K562 (cell line): ENCODE data around the gene FXYD4. TPM values are rescaled to one million over a fixed set of nuclear protein-coding genes. Genes with fewer than 3 reads are reported as not detected.

Source experiments
- CUX1 ChIP-seq: fragments of 200-800 bp; sonication (Bioruptor generic); IDR thresholded peaks from 2 replicates; pipeline ENCODE4 v1.6.1; 2016; ENCODE audit warnings: missing genetic modification characterization, missing compliant biosample characterization
- ERF ChIP-seq: fragments of 450-650 bp; formaldehyde crosslinking; IDR thresholded peaks from 2 replicates; pipeline ENCODE4 v1.4.0; 2020; ENCODE audit warnings: mild to moderate bottlenecking, mixed read lengths
- KLF1 ChIP-seq: fragments of 450-650 bp; IDR thresholded peaks from 2 replicates; pipeline ENCODE4 v1.6.1; 2016; ENCODE audit warnings: missing genetic modification characterization, missing compliant biosample characterization
- NCOA1 ChIP-seq: fragments of 450-650 bp; IDR thresholded peaks from 2 replicates; pipeline ENCODE4 v1.6.1; 2016; ENCODE audit warnings: low read depth
- NRF1 ChIP-seq, 2 experiments: fragments of 450-650 bp; IDR thresholded peaks in 1 of 2; conservative IDR thresholded peaks in 1 of 2; 2 replicates each; pipeline ENCODE4 v1.6.1; 2014; ENCODE audit warnings: mild to moderate bottlenecking in 2 of 2
- PHTF2 ChIP-seq: fragments of 250-450 bp; sonication (Bioruptor Pico); IDR thresholded peaks from 2 replicates; pipeline ENCODE4 v1.5.0; 2021; ENCODE audit warnings: mild to moderate bottlenecking
- POLR2AphosphoS2 ChIP-seq: IDR thresholded peaks from 2 replicates; pipeline ENCODE4 v1.6.1; 2012; ENCODE audit warnings: low read length, improper control_type of control experiment
- PRPF4 ChIP-seq: fragments of 200-400 bp; formaldehyde crosslinking; IDR thresholded peaks from one replicate; pipeline ENCODE4 v1.6.1; 2017; ENCODE audit warnings: low read length, low read depth, mild to moderate bottlenecking; ENCODE audit not compliant: insufficient read depth, poor library complexity, severe bottlenecking
- STAG1 ChIP-seq: sonication (generic); formaldehyde crosslinking; IDR thresholded peaks from 2 replicates; pipeline ENCODE4 v1.5.0; 2020; ENCODE audit warnings: missing genetic modification reagents, borderline replicate concordance
- STAT5B ChIP-seq: fragments of 250-450 bp; sonication (Bioruptor Pico); IDR thresholded peaks from 2 replicates; pipeline ENCODE4 v1.8.0; 2021; ENCODE audit warnings: mild to moderate bottlenecking, inconsistent platforms
- TFAM ChIP-seq: fragments of 250-450 bp; sonication (Bioruptor Pico); conservative IDR thresholded peaks from 2 replicates; pipeline ENCODE4 v1.5.0; 2021; ENCODE audit warnings: mild to moderate bottlenecking, moderate library complexity
- YBX1 ChIP-seq: fragments of 450-650 bp; IDR thresholded peaks from 2 replicates; pipeline ENCODE4 v1.7.1; 2016; ENCODE audit warnings: mild to moderate bottlenecking
- ZNF586 ChIP-seq: fragments of 450-650 bp; formaldehyde crosslinking; conservative IDR thresholded peaks from 2 replicates; pipeline ENCODE4 v1.4.0; 2020; ENCODE audit warnings: mild to moderate bottlenecking, moderate library complexity
- ZNF707 ChIP-seq: fragments of 250-450 bp; sonication (Bioruptor Pico); conservative IDR thresholded peaks from 2 replicates; pipeline ENCODE4 v1.8.0; 2022; ENCODE audit warnings: inconsistent platforms, mild to moderate bottlenecking, moderate library complexity
- ZNF740 ChIP-seq, 3 experiments: fragments of 200-800 bp in 1 of 3; sonication (Bioruptor generic) in 1 of 3; sonication (generic) in 1 of 3; formaldehyde crosslinking in 1 of 3; IDR thresholded peaks; 2 replicates each; pipeline versions ENCODE4 v1.6.1 to v1.8.0; 2016 to 2022; ENCODE audit warnings: mild to moderate bottlenecking in 2 of 3, missing compliant biosample characterization in 2 of 3, missing genetic modification characterization in 2 of 3, missing genetic modification reagents in 1 of 3
- polyA plus RNA-seq, 8 experiments: library from polyadenylated mRNA; depleted of rRNA in 4 of 8; stranded (reverse) in 5 of 8; unstranded in 3 of 8; fragments of >200 nt; fragmentation: Nextera tagmentation in 2 of 8; fragmentation: Illumina TruSeq in 1 of 8; extraction: Ambion mirVana in 2 of 8; extraction: Trizol in 1 of 8; gene quantifications; 2 replicates each; pipeline versions ENCODE4 v1.2.1 to v1.2.3, GENCODE V29; 2011 to 2014; ENCODE audit warnings: inconsistent platforms in 1 of 8, missing spikeins in 1 of 8
- total RNA-seq, 7 experiments: library from RNA; depleted of rRNA in 6 of 7; stranded (reverse); fragments of >200 nt in 6 of 7; fragmentation: Illumina TruSeq in 2 of 7; extraction: Trizol in 2 of 7; gene quantifications; 2 replicates each; pipeline versions ENCODE4 v1.2.1 to v1.2.3, GENCODE V29; 2011 to 2021; ENCODE audit warnings: low replicate concordance in 1 of 7

The FXYD4 gene
- total and polyA plus RNA-seq, 9 of the 15 experiments (the other 6 are each of a cell fraction or from before 2014, with no cell fraction given): not detected

- TF ChIP-seq ZNF586 (CRISPR knock-in tag) (no peak), ZNF707 (CRISPR knock-in tag) (peak; percentile 38; the same call in 1 of the 2 replicates), TFAM (CRISPR knock-in tag) (no peak), YBX1 (no peak), CUX1 (CRISPR knock-in tag) (no peak), KLF1 (tag) (no peak), PRPF4 (no peak), NRF1 (conservative IDR thresholded peaks at IDR 0.05 in 1 of 2, IDR thresholded peaks at IDR 0.05 in 1 of 2) (no peak), STAG1 (no peak), PHTF2 (CRISPR knock-in tag) (no peak), ERF (peak; percentile 81; the same call in 1 of the 2 replicates), POLR2AphosphoS2 (no peak), ZNF740 (CRISPR knock-in tag; IDR thresholded peaks at IDR 0.05) (no peak), ZNF740 (tag; IDR thresholded peaks at IDR 0.05) (peak in 1 of 2 experiments; percentile 29; a peak in 1 of 4 replicates), STAT5B (CRISPR knock-in tag) (no peak), NCOA1 (peak; percentile 22; the same call in 1 of the 2 replicates)
These were observed 38.1 kb downstream of the FXYD4 start (continued) for GRCh38 chr10:43409385-43410109.
